K562 (cell line): Measurements from ENCODE around the gene OR2S2. TPM values are rescaled to one million over a fixed set of nuclear protein-coding genes. Genes with fewer than 3 reads are reported as not detected.

Source experiments
- CEBPG ChIP-seq, 3 experiments: fragments of 200-800 bp in 1 of 3; sonication (Bioruptor generic) in 1 of 3; sonication (generic) in 1 of 3; formaldehyde crosslinking in 1 of 3; IDR thresholded peaks in 2 of 3; conservative IDR thresholded peaks in 1 of 3; 2 replicates each; pipeline versions ENCODE4 v1.6.1 to v1.8.0; 2016 to 2022; ENCODE audit warnings: missing compliant biosample characterization in 2 of 3, missing genetic modification characterization in 2 of 3, mild to moderate bottlenecking in 1 of 3, missing genetic modification reagents in 1 of 3
- HDAC3 ChIP-seq: fragments of 450-650 bp; IDR thresholded peaks from 2 replicates; pipeline ENCODE4 v1.6.1; 2018; ENCODE audit warnings: borderline replicate concordance, mild to moderate bottlenecking, moderate library complexity; ENCODE audit not compliant: partially characterized antibody
- MYNN ChIP-seq, 2 experiments: sonication (generic); formaldehyde crosslinking in 1 of 2; IDR thresholded peaks; 2 replicates each; pipeline versions ENCODE4 v1.5.0 to v1.6.1; 2016 to 2020; ENCODE audit warnings: antibody characterized with exemption in 1 of 2, missing genetic modification reagents in 1 of 2
- NFIC ChIP-seq: fragments of 450-650 bp; IDR thresholded peaks from 2 replicates; pipeline ENCODE4 v1.6.1; 2017; ENCODE audit warnings: mild to moderate bottlenecking, inconsistent platforms
- NR2C2 ChIP-seq, 2 experiments: fragments of 200-800 bp in 1 of 2; sonication (Bioruptor generic) in 1 of 2; sonication (generic) in 1 of 2; formaldehyde crosslinking in 1 of 2; IDR thresholded peaks; 2 replicates each; pipeline versions ENCODE4 v1.6.1 to v1.8.0; 2016 to 2022; ENCODE audit warnings: mild to moderate bottlenecking in 1 of 2, missing compliant biosample characterization in 1 of 2, missing genetic modification characterization in 1 of 2, missing genetic modification reagents in 1 of 2
- RBM25 ChIP-seq: fragments of 200-400 bp; formaldehyde crosslinking; IDR thresholded peaks from 2 replicates; pipeline ENCODE4 v1.6.1; 2018; ENCODE audit warnings: low read length, low read depth, moderate library complexity; ENCODE audit not compliant: severe bottlenecking
- RCOR1 ChIP-seq, 2 experiments: IDR thresholded peaks; 2 replicates each; pipeline ENCODE4 v1.6.1; 2012; ENCODE audit warnings: low read depth in 2 of 2, low read length in 2 of 2, borderline replicate concordance in 1 of 2, improper control_type of control experiment in 1 of 2
- SMAD4 ChIP-seq: fragments of 250-450 bp; sonication (Bioruptor Pico); conservative IDR thresholded peaks from 2 replicates; pipeline ENCODE4 v1.8.0; 2021; ENCODE audit warnings: inconsistent platforms, mild to moderate bottlenecking, moderate library complexity
- TBL1XR1 ChIP-seq, 2 experiments: IDR thresholded peaks; 2 replicates each; pipeline ENCODE4 v1.6.1; 2012; ENCODE audit warnings: improper control_type of control experiment in 2 of 2, low read length in 2 of 2, mild to moderate bottlenecking in 1 of 2
- TCF3 ChIP-seq: sonication (generic); formaldehyde crosslinking; IDR thresholded peaks from 2 replicates; pipeline ENCODE4 v1.4.0; 2020; ENCODE audit warnings: mild to moderate bottlenecking, missing genetic modification reagents
- TEAD4 ChIP-seq, 2 experiments: sonication (generic) in 1 of 2; formaldehyde crosslinking in 1 of 2; IDR thresholded peaks; 2 replicates each; pipeline versions ENCODE4 v1.6.1 to v1.8.0; 2012 to 2022; ENCODE audit warnings: borderline replicate concordance in 1 of 2, inconsistent platforms in 1 of 2, low read length in 1 of 2, mild to moderate bottlenecking in 1 of 2, missing genetic modification reagents in 1 of 2
- ZBTB7A ChIP-seq: IDR thresholded peaks from 2 replicates; pipeline ENCODE4 v1.6.1; 2011; ENCODE audit warnings: low read depth, mild to moderate bottlenecking, low read length, moderate library complexity, borderline replicate concordance; ENCODE audit not compliant: control insufficient read depth
- ZNF197 ChIP-seq: fragments of 200-800 bp; sonication (Bioruptor generic); IDR thresholded peaks from 2 replicates; pipeline ENCODE4 v1.6.1; 2016; ENCODE audit warnings: low read depth, missing genetic modification characterization, missing compliant biosample characterization
- ZNF316 ChIP-seq: fragments of 450-650 bp; IDR thresholded peaks from 2 replicates; pipeline ENCODE4 v1.6.1; 2016
- ZNF707 ChIP-seq: fragments of 250-450 bp; sonication (Bioruptor Pico); conservative IDR thresholded peaks from 2 replicates; pipeline ENCODE4 v1.8.0; 2022; ENCODE audit warnings: inconsistent platforms, mild to moderate bottlenecking, moderate library complexity
- polyA plus RNA-seq, 8 experiments: library from polyadenylated mRNA; depleted of rRNA in 4 of 8; stranded (reverse) in 5 of 8; unstranded in 3 of 8; fragments of >200 nt; fragmentation: Nextera tagmentation in 2 of 8; fragmentation: Illumina TruSeq in 1 of 8; extraction: Ambion mirVana in 2 of 8; extraction: Trizol in 1 of 8; gene quantifications; 2 replicates each; pipeline versions ENCODE4 v1.2.1 to v1.2.3, GENCODE V29; 2011 to 2014; ENCODE audit warnings: inconsistent platforms in 1 of 8, missing spikeins in 1 of 8
- total RNA-seq, 7 experiments: library from RNA; depleted of rRNA in 6 of 7; stranded (reverse); fragments of >200 nt in 6 of 7; fragmentation: Illumina TruSeq in 2 of 7; extraction: Trizol in 2 of 7; gene quantifications; 2 replicates each; pipeline versions ENCODE4 v1.2.1 to v1.2.3, GENCODE V29; 2011 to 2021; ENCODE audit warnings: low replicate concordance in 1 of 7
- TF ChIP-seq, protein P1 (sequence below), 2 experiments: fragments of 200-800 bp in 1 of 2; sonication (Bioruptor generic) in 1 of 2; sonication (generic) in 1 of 2; formaldehyde crosslinking in 1 of 2; IDR thresholded peaks in 1 of 2; conservative IDR thresholded peaks in 1 of 2; 2 replicates each; pipeline versions ENCODE4 v1.5.0 to v1.6.1; 2016 to 2020; ENCODE audit warnings: missing compliant biosample characterization in 1 of 2, missing genetic modification characterization in 1 of 2, missing genetic modification reagents in 1 of 2
- TF ChIP-seq, protein P2 (sequence below), 2 experiments: fragments of 150-350 bp in 1 of 2; IDR thresholded peaks; 2 replicates each; pipeline ENCODE4 v1.6.1; 2012 to 2016; ENCODE audit warnings: low read depth in 2 of 2, low read length in 2 of 2, mild to moderate bottlenecking in 1 of 2, moderate library complexity in 1 of 2
- TF ChIP-seq, protein P3 (sequence below): sonication (generic); formaldehyde crosslinking; IDR thresholded peaks from 2 replicates; pipeline ENCODE4 v1.8.0; 2022; ENCODE audit warnings: mild to moderate bottlenecking, missing genetic modification reagents
- TF ChIP-seq, protein P4 (sequence below): sonication (generic); IDR thresholded peaks from 2 replicates; pipeline ENCODE4 v1.6.1; 2016

OR2S2 gene
- total and polyA plus RNA-seq, 9 of the 15 experiments (the other 6 are each of a cell fraction or from before 2014, with no cell fraction given), result not detected

DNA sequence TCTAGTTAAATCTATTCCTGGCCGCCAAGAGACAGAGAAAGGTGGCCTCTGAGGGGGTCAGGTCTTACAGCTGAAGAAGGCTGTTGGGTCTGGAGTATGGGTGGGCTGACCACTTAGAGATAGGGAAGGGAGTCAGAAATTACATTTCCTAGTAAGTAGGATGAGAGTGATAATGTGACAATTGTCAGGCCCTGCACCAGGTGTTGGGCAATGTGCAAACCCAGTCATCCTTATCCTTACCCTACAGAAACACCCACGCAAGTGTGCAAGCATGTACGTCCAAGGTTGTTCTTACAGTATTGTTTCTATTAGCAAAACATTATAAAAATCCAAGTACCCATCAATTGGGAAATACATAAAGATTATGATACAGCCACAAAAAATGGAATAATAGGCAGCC, 39.2 kb downstream of the OR2S2 start (continued):
- TF ChIP-seq, protein P1, sequence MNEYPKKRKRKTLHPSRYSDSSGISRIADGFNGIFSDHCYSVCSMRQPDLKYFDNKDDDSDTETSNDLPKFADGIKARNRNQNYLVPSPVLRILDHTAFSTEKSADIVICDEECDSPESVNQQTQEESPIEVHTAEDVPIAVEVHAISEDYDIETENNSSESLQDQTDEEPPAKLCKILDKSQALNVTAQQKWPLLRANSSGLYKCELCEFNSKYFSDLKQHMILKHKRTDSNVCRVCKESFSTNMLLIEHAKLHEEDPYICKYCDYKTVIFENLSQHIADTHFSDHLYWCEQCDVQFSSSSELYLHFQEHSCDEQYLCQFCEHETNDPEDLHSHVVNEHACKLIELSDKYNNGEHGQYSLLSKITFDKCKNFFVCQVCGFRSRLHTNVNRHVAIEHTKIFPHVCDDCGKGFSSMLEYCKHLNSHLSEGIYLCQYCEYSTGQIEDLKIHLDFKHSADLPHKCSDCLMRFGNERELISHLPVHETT (CRISPR knock-in tag; conservative IDR thresholded peaks at IDR 0.05 in 1 of 2, IDR thresholded peaks at IDR 0.05 in 1 of 2), result peak in 1 of 2 experiments; percentile 22; a peak in 1 of 4 replicates
- TF ChIP-seq ZBTB7A (no peak), SMAD4 (no peak), MYNN (IDR thresholded peaks at IDR 0.05) (0 out of 2 replicates have a peak, but pooled peaks have one; percentile 48), MYNN (CRISPR knock-in tag; IDR thresholded peaks at IDR 0.05) (no peak), RCOR1 (IDR thresholded peaks at IDR 0.05; ENCODE audit: borderline replicate concordance in 1 of 2, low read depth in 2 of 2, low read length in 2 of 2) (0 out of 4 replicates have a peak, but pooled peaks of 1 of the 2 experiments have one; percentile 25), CEBPG (CRISPR knock-in tag; IDR thresholded peaks at IDR 0.05) (no peak; the same call in 1 of the 2 replicates), CEBPG (tag; conservative IDR thresholded peaks at IDR 0.05 in 1 of 2, IDR thresholded peaks at IDR 0.05 in 1 of 2) (peak; percentile 23 to 48; a peak in 2 of 4 replicates), ZNF316 (no peak), RBM25 (no peak), HDAC3 (peak; percentile 29), ZNF197 (no peak), NR2C2 (CRISPR knock-in tag; IDR thresholded peaks at IDR 0.05) (no peak), NR2C2 (tag; IDR thresholded peaks at IDR 0.05) (no peak), ZNF707 (CRISPR knock-in tag) (no peak), TCF3 (peak; percentile 76), TEAD4 (IDR thresholded peaks at IDR 0.05; ENCODE audit: low read length) (peak; percentile 88), TEAD4 (CRISPR knock-in tag; IDR thresholded peaks at IDR 0.05; ENCODE audit: borderline replicate concordance) (no peak), TBL1XR1 (IDR thresholded peaks at IDR 0.05; ENCODE audit: low read length in 2 of 2) (peak in 1 of 2 experiments; percentile 21; a peak in 1 of 4 replicates), NFIC (peak; percentile 58; the same call in 1 of the 2 replicates)
- TF ChIP-seq, protein P2, sequence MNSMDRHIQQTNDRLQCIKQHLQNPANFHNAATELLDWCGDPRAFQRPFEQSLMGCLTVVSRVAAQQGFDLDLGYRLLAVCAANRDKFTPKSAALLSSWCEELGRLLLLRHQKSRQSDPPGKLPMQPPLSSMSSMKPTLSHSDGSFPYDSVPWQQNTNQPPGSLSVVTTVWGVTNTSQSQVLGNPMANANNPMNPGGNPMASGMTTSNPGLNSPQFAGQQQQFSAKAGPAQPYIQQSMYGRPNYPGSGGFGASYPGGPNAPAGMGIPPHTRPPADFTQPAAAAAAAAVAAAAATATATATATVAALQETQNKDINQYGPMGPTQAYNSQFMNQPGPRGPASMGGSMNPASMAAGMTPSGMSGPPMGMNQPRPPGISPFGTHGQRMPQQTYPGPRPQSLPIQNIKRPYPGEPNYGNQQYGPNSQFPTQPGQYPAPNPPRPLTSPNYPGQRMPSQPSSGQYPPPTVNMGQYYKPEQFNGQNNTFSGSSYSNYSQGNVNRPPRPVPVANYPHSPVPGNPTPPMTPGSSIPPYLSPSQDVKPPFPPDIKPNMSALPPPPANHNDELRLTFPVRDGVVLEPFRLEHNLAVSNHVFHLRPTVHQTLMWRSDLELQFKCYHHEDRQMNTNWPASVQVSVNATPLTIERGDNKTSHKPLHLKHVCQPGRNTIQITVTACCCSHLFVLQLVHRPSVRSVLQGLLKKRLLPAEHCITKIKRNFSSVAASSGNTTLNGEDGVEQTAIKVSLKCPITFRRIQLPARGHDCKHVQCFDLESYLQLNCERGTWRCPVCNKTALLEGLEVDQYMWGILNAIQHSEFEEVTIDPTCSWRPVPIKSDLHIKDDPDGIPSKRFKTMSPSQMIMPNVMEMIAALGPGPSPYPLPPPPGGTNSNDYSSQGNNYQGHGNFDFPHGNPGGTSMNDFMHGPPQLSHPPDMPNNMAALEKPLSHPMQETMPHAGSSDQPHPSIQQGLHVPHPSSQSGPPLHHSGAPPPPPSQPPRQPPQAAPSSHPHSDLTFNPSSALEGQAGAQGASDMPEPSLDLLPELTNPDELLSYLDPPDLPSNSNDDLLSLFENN (IDR thresholded peaks at IDR 0.05; ENCODE audit: low read depth in 2 of 2, low read length in 2 of 2), result no peak
- TF ChIP-seq, protein P3, sequence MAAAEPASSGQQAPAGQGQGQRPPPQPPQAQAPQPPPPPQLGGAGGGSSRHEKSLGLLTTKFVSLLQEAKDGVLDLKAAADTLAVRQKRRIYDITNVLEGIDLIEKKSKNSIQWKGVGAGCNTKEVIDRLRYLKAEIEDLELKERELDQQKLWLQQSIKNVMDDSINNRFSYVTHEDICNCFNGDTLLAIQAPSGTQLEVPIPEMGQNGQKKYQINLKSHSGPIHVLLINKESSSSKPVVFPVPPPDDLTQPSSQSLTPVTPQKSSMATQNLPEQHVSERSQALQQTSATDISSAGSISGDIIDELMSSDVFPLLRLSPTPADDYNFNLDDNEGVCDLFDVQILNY (CRISPR knock-in tag), result no peak
- TF ChIP-seq, protein P4, sequence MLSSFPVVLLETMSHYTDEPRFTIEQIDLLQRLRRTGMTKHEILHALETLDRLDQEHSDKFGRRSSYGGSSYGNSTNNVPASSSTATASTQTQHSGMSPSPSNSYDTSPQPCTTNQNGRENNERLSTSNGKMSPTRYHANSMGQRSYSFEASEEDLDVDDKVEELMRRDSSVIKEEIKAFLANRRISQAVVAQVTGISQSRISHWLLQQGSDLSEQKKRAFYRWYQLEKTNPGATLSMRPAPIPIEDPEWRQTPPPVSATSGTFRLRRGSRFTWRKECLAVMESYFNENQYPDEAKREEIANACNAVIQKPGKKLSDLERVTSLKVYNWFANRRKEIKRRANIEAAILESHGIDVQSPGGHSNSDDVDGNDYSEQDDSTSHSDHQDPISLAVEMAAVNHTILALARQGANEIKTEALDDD, result no peak; the same call in 1 of the 2 replicates
